Stomach (tissue), 4 donors: Measurements from ENCODE around the gene CLDN25.

ENCODE experiments used
- POLR2A ChIP-seq, 4 donors: fragments of 450-650 bp; IDR thresholded peaks; one replicate each; pipeline ENCODE4 v1.6.1; 2016; ENCODE audit warnings: antibody characterized with exemption in 4 of 4, control low read depth in 2 of 4, mild to moderate bottlenecking in 1 of 4, moderate library complexity in 1 of 4
- POLR2AphosphoS5 ChIP-seq, 3 donors: sonication (generic); formaldehyde crosslinking; IDR thresholded peaks; one replicate each; pipeline ENCODE4 v1.6.1; 2016; ENCODE audit warnings: antibody characterized with exemption in 3 of 3
- TF ChIP-seq, protein P1 (sequence below), 7 experiments: fragments of 450-650 bp in 4 of 7; fragments of 200-600 bp in 3 of 7; sonication (generic) in 3 of 7; IDR thresholded peaks; one replicate each; pipeline ENCODE4 v1.5.1; 2016 to 2019; ENCODE audit warnings: antibody characterized with exemption in 7 of 7, control low read depth in 2 of 7, mild to moderate bottlenecking in 1 of 7

DNA sequence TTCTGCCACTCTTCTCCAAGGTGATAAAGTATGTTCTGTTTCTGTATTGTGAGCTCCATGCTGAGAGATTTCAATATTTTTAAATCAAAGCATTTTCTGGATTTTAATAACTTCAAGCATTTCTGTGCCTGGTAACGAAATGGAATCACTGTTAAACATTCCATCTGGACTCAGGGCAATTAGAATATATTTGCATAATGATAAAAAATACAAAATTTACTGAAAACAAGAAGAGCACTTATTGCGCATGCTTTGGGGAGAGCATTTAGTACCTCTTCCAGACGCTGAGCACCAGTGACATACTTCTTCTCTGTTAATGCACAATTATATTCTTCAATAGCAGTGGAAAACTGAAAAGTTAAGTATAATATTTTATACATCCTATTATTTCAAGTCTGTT is 19.4 kb upstream of the CLDN25 start:
- TF ChIP-seq, protein P1, sequence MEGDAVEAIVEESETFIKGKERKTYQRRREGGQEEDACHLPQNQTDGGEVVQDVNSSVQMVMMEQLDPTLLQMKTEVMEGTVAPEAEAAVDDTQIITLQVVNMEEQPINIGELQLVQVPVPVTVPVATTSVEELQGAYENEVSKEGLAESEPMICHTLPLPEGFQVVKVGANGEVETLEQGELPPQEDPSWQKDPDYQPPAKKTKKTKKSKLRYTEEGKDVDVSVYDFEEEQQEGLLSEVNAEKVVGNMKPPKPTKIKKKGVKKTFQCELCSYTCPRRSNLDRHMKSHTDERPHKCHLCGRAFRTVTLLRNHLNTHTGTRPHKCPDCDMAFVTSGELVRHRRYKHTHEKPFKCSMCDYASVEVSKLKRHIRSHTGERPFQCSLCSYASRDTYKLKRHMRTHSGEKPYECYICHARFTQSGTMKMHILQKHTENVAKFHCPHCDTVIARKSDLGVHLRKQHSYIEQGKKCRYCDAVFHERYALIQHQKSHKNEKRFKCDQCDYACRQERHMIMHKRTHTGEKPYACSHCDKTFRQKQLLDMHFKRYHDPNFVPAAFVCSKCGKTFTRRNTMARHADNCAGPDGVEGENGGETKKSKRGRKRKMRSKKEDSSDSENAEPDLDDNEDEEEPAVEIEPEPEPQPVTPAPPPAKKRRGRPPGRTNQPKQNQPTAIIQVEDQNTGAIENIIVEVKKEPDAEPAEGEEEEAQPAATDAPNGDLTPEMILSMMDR (IDR thresholded peaks at IDR 0.05), result no peak
- no peak for TF ChIP-seq POLR2AphosphoS5 (IDR thresholded peaks at IDR 0.05)
- TF ChIP-seq POLR2A (IDR thresholded peaks at IDR 0.05), result no peak
